HFFc6 (cell line): ENCODE data around the gene EYA4. TPM values are rescaled to one million over a fixed set of nuclear protein-coding genes. Genes with fewer than 3 reads are reported as not detected.

Experiments
- DNase-seq: peaks from one replicate; pipeline ENCODE4 v3.0.0-alpha.2; 2018
- H3K27ac Mint-ChIP-seq: 2 replicates; pipeline ENCODE4 v1.8.0; 2020; ENCODE audit warnings: mild to moderate bottlenecking, mixed read lengths
- H3K27me3 Mint-ChIP-seq: 2 replicates; pipeline ENCODE4 v1.8.0; 2021; ENCODE audit warnings: mild to moderate bottlenecking, moderate library complexity, mixed read lengths; ENCODE audit not compliant: insufficient read depth
- H3K36me3 Mint-ChIP-seq: 2 replicates; pipeline ENCODE4 v1.8.0; 2021; ENCODE audit warnings: low read depth, mixed read lengths
- H3K4me1 Mint-ChIP-seq: 2 replicates; pipeline ENCODE4 v1.8.0; 2020; ENCODE audit warnings: low read depth, mixed read lengths
- H3K4me3 Mint-ChIP-seq: 2 replicates; pipeline ENCODE4 v1.8.0; 2020; ENCODE audit warnings: mild to moderate bottlenecking, moderate library complexity, mixed read lengths
- H3K9me3 Mint-ChIP-seq: 2 replicates; pipeline ENCODE4 v1.8.0; 2020; ENCODE audit warnings: mild to moderate bottlenecking, mixed read lengths
- CTCF ChIP-seq: fragments of 200-600 bp; sonication (generic); IDR thresholded peaks from 2 replicates; pipeline ENCODE4 v1.5.0; 2021; ENCODE audit warnings: antibody characterized with exemption, mild to moderate bottlenecking
- total RNA-seq, 6 experiments: library from RNA; stranded (reverse); fragmentation: NEBNext Ultra II Directional; extraction: Animal tissue kit (Norgen Biotek cat#: 25700); gene quantifications; 2 replicates in 1 of 6; 3 replicates in 5 of 6; pipeline ENCODE4 v1.2.3, GENCODE V29; 2021

EYA4 gene
- total RNA-seq, 6 experiments from 2014 or later, result not detected

GRCh38 chr6:133290930-133291329 lies 49.8 kb downstream of the EYA4 start:
- Mint-ChIP-seq H3K27ac (no peak overlapping the region), H3K4me3 (no peak overlapping the region), H3K9me3 (peaks cover 4% of the 10 kb centered on the region), H3K4me1 (no peaks in the 10 kb centered on the region), H3K36me3 (no peaks in the 10 kb centered on the region), H3K27me3 (no peaks in the 10 kb centered on the region)
- no peak for DNase-seq
- TF ChIP-seq CTCF, result no peak

- no peak for DNase-seq
Observed at GRCh38 chr6:133291671-133292070, 50.5 kb downstream of the EYA4 start.

GRCh38 chr6:133297657-133298056 lies 56.5 kb downstream of the EYA4 start:
- Mint-ChIP-seq H3K27ac (no peak overlapping the region), H3K27me3 (no peaks in the 10 kb centered on the region; the same call in 1 of the 2 replicates), H3K9me3 (peaks cover 4% of the 10 kb centered on the region; the same call in 1 of the 2 replicates), H3K4me1 (no peaks in the 10 kb centered on the region), H3K4me3 (no peak overlapping the region), H3K36me3 (no peaks in the 10 kb centered on the region)
- DNase-seq, result no peak
- TF ChIP-seq CTCF, result no peak

More at GRCh38 chr6:133291671-133292070, 50.5 kb downstream of the EYA4 start:
- Mint-ChIP-seq H3K4me3 (no peak overlapping the region), H3K4me1 (no peaks in the 10 kb centered on the region), H3K9me3 (peaks cover 4% of the 10 kb centered on the region; the same call in 1 of the 2 replicates), H3K27ac (no peak overlapping the region), H3K27me3 (no peaks in the 10 kb centered on the region), H3K36me3 (no peaks in the 10 kb centered on the region)
- no peak for TF ChIP-seq CTCF

- no peak overlapping the region for H3K27ac Mint-ChIP-seq
- DNase-seq, result no peak
- H3K27me3 Mint-ChIP-seq, result no peaks in the 10 kb centered on the region; the same call in 1 of the 2 replicates
Observed at GRCh38 chr6:133298335-133298734, 57.2 kb downstream of the EYA4 start.

GRCh38 chr6:133298801-133299200 lies 57.6 kb downstream of the EYA4 start:
- H3K4me3 Mint-ChIP-seq, result no peak overlapping the region
- H3K9me3 Mint-ChIP-seq, result no peaks in the 10 kb centered on the region; the same call in 1 of the 2 replicates
- no peak for DNase-seq
- H3K36me3 Mint-ChIP-seq, result no peaks in the 10 kb centered on the region
- no peak for TF ChIP-seq CTCF
- no peak overlapping the region for H3K27ac Mint-ChIP-seq
- no peaks in the 10 kb centered on the region; the same call in 1 of the 2 replicates for H3K27me3 Mint-ChIP-seq
- no peaks in the 10 kb centered on the region for H3K4me1 Mint-ChIP-seq

More at GRCh38 chr6:133298335-133298734, 57.2 kb downstream of the EYA4 start:
- Mint-ChIP-seq H3K4me3 (no peak overlapping the region), H3K4me1 (no peaks in the 10 kb centered on the region), H3K9me3 (no peaks in the 10 kb centered on the region; the same call in 1 of the 2 replicates), H3K36me3 (no peaks in the 10 kb centered on the region)
- no peak for TF ChIP-seq CTCF
